Measurements from ENCODE around the gene CCNK. TPM values are rescaled to one million over a fixed set of nuclear protein-coding genes. Genes with fewer than 3 reads are reported as not detected.

Gene CCNK
- polyA plus RNA-seq, 2 of the 4 experiments (the other 2 are of a cell fraction): 22.7 to 46.6 TPM

DNA sequence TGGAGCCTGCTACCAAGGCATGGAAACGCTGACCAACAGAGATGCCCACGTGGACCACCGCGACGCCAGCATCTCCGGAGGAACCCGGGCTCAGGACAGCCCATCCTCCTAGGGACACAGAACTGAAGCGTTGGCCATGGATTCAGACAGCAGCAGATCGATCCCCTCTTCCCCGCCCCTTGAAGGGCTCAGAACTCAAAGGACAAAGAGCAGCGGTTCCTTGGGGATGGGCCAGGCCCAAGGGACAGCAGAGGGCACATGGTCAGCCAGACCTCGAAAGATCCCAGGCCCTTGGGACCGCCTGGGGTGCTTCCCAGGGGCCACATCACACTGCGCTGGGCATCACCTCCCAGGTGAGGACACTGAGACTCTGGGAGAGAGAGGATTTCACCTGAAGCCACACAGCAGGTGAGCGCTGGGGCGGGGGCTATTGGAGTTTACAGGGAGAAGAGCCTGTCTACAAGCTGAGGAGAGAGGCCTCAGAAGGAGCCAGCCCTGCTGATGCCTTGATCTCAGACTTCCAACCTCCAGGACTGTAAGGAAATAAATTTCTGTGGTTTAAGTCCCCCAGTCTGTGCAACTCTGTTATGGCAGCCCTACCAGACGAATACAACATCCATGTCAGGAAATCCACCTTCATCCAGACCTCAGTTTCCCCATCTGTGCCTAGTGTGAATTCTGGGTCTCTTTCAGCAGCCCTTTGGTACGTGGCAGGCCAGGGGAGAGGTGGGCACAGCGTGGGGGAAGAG, 49.4 kb downstream of the CCNK start (continued):
- no peak for TF ChIP-seq REST (IDR thresholded peaks at IDR 0.05)
- TF ChIP-seq SMC3 (IDR thresholded peaks at IDR 0.05): no peak

DNA sequence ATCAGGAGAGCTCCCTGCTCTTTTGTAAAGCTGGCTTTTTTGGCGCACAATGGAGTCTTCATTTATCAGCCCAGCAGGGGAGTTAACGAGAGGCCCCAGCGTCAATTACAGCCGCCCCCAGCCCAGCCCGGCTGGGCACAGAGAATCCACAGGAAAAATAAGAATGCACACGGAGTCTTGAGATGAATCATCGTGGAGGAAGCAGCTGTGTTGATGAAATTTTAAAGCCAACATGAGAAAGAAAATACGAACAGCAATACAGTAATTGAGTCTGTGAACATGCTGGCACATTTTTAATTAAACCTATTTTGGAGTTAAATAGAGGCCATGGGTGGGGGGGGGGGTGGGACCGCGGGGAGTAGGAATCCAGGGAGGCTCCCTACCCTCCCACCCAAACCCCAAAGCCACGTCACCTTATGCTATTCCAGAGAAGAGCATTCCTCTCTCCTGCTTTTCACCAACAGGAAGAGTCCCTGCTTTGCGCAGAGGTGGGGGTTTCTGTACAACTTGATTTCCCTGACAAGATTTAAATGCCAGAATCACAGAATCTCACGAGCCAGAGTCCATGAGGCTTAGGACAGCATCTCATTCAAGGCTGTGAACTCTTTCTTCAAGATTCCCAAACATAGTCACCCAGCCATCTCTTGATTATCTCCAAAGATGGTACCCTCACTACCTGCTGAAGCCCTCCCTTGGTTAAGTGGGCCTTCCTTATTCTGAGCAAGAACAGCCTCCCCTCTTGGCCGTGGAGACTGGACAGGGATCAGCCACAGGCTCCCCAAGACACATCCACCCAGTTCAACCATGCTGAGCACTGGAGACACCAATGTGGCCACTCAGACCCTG, 50.3 kb downstream of the CCNK start:
- ATAC-seq: no peak

DNA sequence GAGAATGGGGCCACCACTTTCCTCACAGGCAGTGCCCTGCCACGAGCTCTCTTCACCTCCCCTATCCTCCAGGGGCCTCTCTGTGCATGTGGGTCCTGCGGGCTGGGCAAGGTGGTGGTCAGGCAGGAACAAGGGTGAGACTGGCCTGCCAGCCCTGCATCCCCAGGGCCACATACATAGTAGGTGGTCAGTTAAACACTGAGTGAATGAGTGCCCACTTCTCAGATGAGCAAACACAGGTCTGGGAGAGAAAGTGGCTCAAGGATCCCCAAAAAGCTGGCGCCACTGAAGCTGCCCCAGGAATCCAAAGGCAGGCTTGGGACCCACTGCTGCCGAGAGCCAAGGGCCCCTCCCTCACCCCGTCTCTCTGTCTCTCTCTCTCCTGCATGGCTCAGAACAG, 51.1 kb downstream of the CCNK start:
- Histone ChIP-seq H3K9me3 (no peaks in the 10 kb centered on the region), H3K4me1 (peaks cover 41% of the 10 kb centered on the region), H3K4me3 (no peak overlapping the region), H3K4me2 (no peak overlapping the region), H3K27ac (no peak overlapping the region)
- CTCF ChIA-PET: interaction anchor here (2.0 to 4.1 kb wide), 3 partner anchors 9 to 30 kb away, joined by 5 to 18 read pairs (median 16); no protein-coding TSS in a partner anchor
- FAIRE-seq: no peak
- ATAC-seq: no peak
- TF ChIP-seq TFCP2L1 (CRISPR knock-in tag; IDR thresholded peaks at IDR 0.05): no peak
- TF ChIP-seq REST (IDR thresholded peaks at IDR 0.05): no peak
- TF ChIP-seq RFX5 (IDR thresholded peaks at IDR 0.05): no peak
- no peak for TF ChIP-seq EP300 (IDR thresholded peaks at IDR 0.05)
- no peak for TF ChIP-seq HDAC2 (IDR thresholded peaks at IDR 0.05)
- no peak for TF ChIP-seq EHF (CRISPR knock-in tag; IDR thresholded peaks at IDR 0.05)
- no peak for TF ChIP-seq JUNB (IDR thresholded peaks at IDR 0.05)
- no peak for TF ChIP-seq SMC3 (IDR thresholded peaks at IDR 0.05)
- no peak for TF ChIP-seq ZNF302 (CRISPR knock-in tag; IDR thresholded peaks at IDR 0.05)
- no peak for TF ChIP-seq MAFK (IDR thresholded peaks at IDR 0.05; ENCODE audit: partially characterized antibody)
- TF ChIP-seq RAD21 (conservative IDR thresholded peaks at IDR 0.05 in 1 of 2, IDR thresholded peaks at IDR 0.05 in 1 of 2): no peak
- TF ChIP-seq PHF8 (IDR thresholded peaks at IDR 0.05; ENCODE audit: borderline replicate concordance, low read depth): no peak
- DNase-seq (ENCODE audit: low read depth in 1 of 2, low spot score in 1 of 2): no peak
- POLR2A ChIA-PET: no interaction called here
- 84% methylated on average over 4 of the region's 5 CpGs for WGBS (ENCODE audit: missing lambda C conversion rate)

More for the DNA sequence above, 50.3 kb downstream of the CCNK start:
- Histone ChIP-seq H3K4me3 (no peak overlapping the region), H3K4me2 (no peak overlapping the region), H3K27ac (peak overlapping the region in 1 of 2 experiments; percentile 17; a peak in 1 of 6 replicates), H3K9me3 (no peaks in the 10 kb centered on the region), H3K4me1 (peaks cover 36% of the 10 kb centered on the region)
- FAIRE-seq (no peak), DNase-seq (ENCODE audit: low read depth in 1 of 2, low spot score in 1 of 2) (no peak)
- TF ChIP-seq RFX5 (IDR thresholded peaks at IDR 0.05): no peak
- no peak for TF ChIP-seq NFE2L2 (conservative IDR thresholded peaks at IDR 0.05; ENCODE audit: low read length)
- TF ChIP-seq POLR2A (IDR thresholded peaks at IDR 0.05; ENCODE audit: low read length): no peak
- no peak for TF ChIP-seq HOXA7 (CRISPR knock-in tag; IDR thresholded peaks at IDR 0.05)
- TF ChIP-seq CHD2 (IDR thresholded peaks at IDR 0.05; ENCODE audit: low read length, partially characterized antibody): no peak
- no peak for TF ChIP-seq KDM1A (IDR thresholded peaks at IDR 0.05; ENCODE audit: low read depth)
- TF ChIP-seq NR3C1 (IDR thresholded peaks at IDR 0.05): no peak
- no peak for TF ChIP-seq RARB (CRISPR knock-in tag; IDR thresholded peaks at IDR 0.05)
- no peak for TF ChIP-seq JUN (IDR thresholded peaks at IDR 0.05)
- TF ChIP-seq, protein P1, sequence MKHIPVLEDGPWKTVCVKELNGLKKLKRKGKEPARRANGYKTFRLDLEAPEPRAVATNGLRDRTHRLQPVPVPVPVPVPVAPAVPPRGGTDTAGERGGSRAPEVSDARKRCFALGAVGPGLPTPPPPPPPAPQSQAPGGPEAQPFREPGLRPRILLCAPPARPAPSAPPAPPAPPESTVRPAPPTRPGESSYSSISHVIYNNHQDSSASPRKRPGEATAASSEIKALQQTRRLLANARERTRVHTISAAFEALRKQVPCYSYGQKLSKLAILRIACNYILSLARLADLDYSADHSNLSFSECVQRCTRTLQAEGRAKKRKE (CRISPR knock-in tag; IDR thresholded peaks at IDR 0.05; ENCODE audit: low read depth): no peak
- TF ChIP-seq EHMT2 (IDR thresholded peaks at IDR 0.05; ENCODE audit: low read depth): no peak
- TF ChIP-seq ZFP36 (IDR thresholded peaks at IDR 0.05; ENCODE audit: borderline replicate concordance, partially characterized antibody): no peak
- WGBS (ENCODE audit: missing lambda C conversion rate): 75% methylated on average over 13 of the region's 14 CpGs
- ChIA-PET POLR2A (no interaction called here), CTCF (interaction anchor here (1.4 to 2.0 kb wide), 2 partner anchors 14 to 48 kb away, joined by 4 to 5 read pairs; no protein-coding TSS in a partner anchor)
